Limb (tissue), 2 donors: Measurements from ENCODE around the gene PTPA.
A peak's percentile ranks its signal among the peaks of the same experiment; 100 is the strongest.
"Not testable (repeated sequence)": the region's sequence is repeated elsewhere in the genome, so short reads cannot be mapped to it uniquely, and the experiment has no call there.

Source experiments
- DNase-seq, 2 donors: peaks; one replicate each; pipeline ENCODE4 v3.0.0-alpha.2; 2016; ENCODE audit errors: extremely low spot score in 2 of 2

The PTPA gene

GRCh38 chr9:129151469-129151868 is 40.3 kb downstream of the PTPA start:
- no peak for DNase-seq

- no peak for DNase-seq
Observed at GRCh38 chr9:129154866-129155477, 43.8 kb downstream of the PTPA start.

GRCh38 chr9:129156163-129156562 is 44.9 kb downstream of the PTPA start:
- DNase-seq, result peak in 1 of 2 donors; percentile 22

- DNase-seq, result no peak
Observed at GRCh38 chr9:129160712-129161533, 49.7 kb downstream of the PTPA start.

GRCh38 chr9:129161534-129161837 is 50.3 kb downstream of the PTPA start:
- DNase-seq, result no peak

- DNase-seq, result peak in 1 of 2 donors; percentile 17
Observed at GRCh38 chr9:129162497-129163197, 51.4 kb downstream of the PTPA start.

- not testable (repeated sequence) for DNase-seq
Observed at GRCh38 chr9:129163198-129163670, 52.0 kb downstream of the PTPA start.

- no peak for DNase-seq
Observed at GRCh38 chr9:129163753-129164152, 52.5 kb downstream of the PTPA start.

GRCh38 chr9:129164246-129164930 is 53.2 kb downstream of the PTPA start:
- DNase-seq, result peak; percentile 66 to 81

GRCh38 chr9:129165198-129165597 is 54.0 kb downstream of the PTPA start:
- no peak for DNase-seq

GRCh38 chr9:129166623-129167557 is 55.7 kb downstream of the PTPA start:
- DNase-seq, result peak in 1 of 2 donors; percentile 64

GRCh38 chr9:129170229-129170628 is 59.0 kb downstream of the PTPA start:
- no peak for DNase-seq

- peak in 1 of 2 donors; percentile 15 for DNase-seq
Observed at GRCh38 chr9:129171993-129172751, 61.0 kb downstream of the PTPA start.

- DNase-seq, result no peak
Observed at GRCh38 chr9:129172816-129173215, 61.6 kb downstream of the PTPA start.

- peak in 1 of 2 donors; percentile 38 for DNase-seq
Observed at GRCh38 chr9:129173296-129174101, 62.3 kb downstream of the PTPA start.

- DNase-seq, result peak; percentile 91 to 95
Observed at GRCh38 chr9:129174102-129174723, 63.0 kb downstream of the PTPA start.

GRCh38 chr9:129174724-129175514 is 63.7 kb downstream of the PTPA start:
- DNase-seq, result peak; percentile 75 to 85

GRCh38 chr9:129175515-129175824 is 64.3 kb downstream of the PTPA start:
- DNase-seq, result no peak
